Progenitor cell of endocrine pancreas (in vitro differentiated cells): ENCODE data around the gene HCFC2. TPM values are rescaled to one million over a fixed set of nuclear protein-coding genes. Genes with fewer than 3 reads are reported as not detected.
A peak's percentile ranks its signal among the peaks of the same experiment; 100 is the strongest.
"Not testable (repeated sequence)": the region's sequence is repeated elsewhere in the genome, so short reads cannot be mapped to it uniquely, and the experiment has no call there.

Experiments
- DNase-seq: peaks from one replicate; pipeline ENCODE4 v3.0.0; 2021; ENCODE audit warnings: low spot score; ENCODE audit not compliant: unreplicated experiment
- H3K27ac Mint-ChIP-seq: 2 replicates; pipeline ENCODE4 v1.8.0; 2021; ENCODE audit warnings: mild to moderate bottlenecking, moderate library complexity, mixed read lengths
- H3K27me3 Mint-ChIP-seq: 2 replicates; pipeline ENCODE4 v1.8.0; 2021; ENCODE audit warnings: mixed read lengths
- H3K36me3 Mint-ChIP-seq: 2 replicates; pipeline ENCODE4 v1.8.0; 2022; ENCODE audit warnings: mixed read lengths; ENCODE audit not compliant: insufficient read depth
- H3K4me1 Mint-ChIP-seq: 2 replicates; pipeline ENCODE4 v1.8.0; 2021; ENCODE audit warnings: low read depth, mixed read lengths
- H3K4me3 Mint-ChIP-seq: 2 replicates; pipeline ENCODE4 v1.8.0; 2021; ENCODE audit warnings: low read depth, mild to moderate bottlenecking, moderate library complexity, mixed read lengths
- H3K9me3 Mint-ChIP-seq: 2 replicates; pipeline ENCODE4 v1.8.0; 2021; ENCODE audit warnings: low read depth, mixed read lengths
- long read RNA-seq: library from polyadenylated mRNA; unstranded; transcript quantifications from one replicate; pipeline ENCODE4 v2.0.0, GENCODE V29; 2020
- total RNA-seq: library from RNA; stranded (reverse); gene quantifications from 2 replicates; pipeline ENCODE4 v1.2.1, GENCODE V29; 2021
- TF ChIP-seq, protein P1 (sequence below): fragments of 200-600 bp; sonication (generic); IDR thresholded peaks from one replicate; pipeline ENCODE4 v1.5.0; 2021; ENCODE audit warnings: antibody characterized with exemption, mild to moderate bottlenecking; ENCODE audit not compliant: unreplicated experiment

HCFC2 gene
- total RNA-seq: 10.2 and 11.4 TPM in 2 replicates
- long read RNA-seq, full-length matches to known transcripts: 9 of 18 reads
- long read RNA-seq, partial matches to known transcripts: 2 of 18 reads
- long read RNA-seq, other reads (novel, unspliced or antisense): 7 of 18 reads

- H3K9me3 Mint-ChIP-seq: no peaks in the 10 kb centered on the region
- H3K4me1 Mint-ChIP-seq: peaks cover 10% of the 10 kb centered on the region
- DNase-seq: peak; percentile 81
- H3K4me3 Mint-ChIP-seq: peak within 1 kb of the TSS; percentile 97
- H3K27ac Mint-ChIP-seq: peak within 1 kb of the TSS; percentile 93
- peaks cover 7% of the 10 kb centered on the region for H3K36me3 Mint-ChIP-seq
- H3K27me3 Mint-ChIP-seq: peaks cover 14% of the 10 kb centered on the region
- TF ChIP-seq, protein P1, sequence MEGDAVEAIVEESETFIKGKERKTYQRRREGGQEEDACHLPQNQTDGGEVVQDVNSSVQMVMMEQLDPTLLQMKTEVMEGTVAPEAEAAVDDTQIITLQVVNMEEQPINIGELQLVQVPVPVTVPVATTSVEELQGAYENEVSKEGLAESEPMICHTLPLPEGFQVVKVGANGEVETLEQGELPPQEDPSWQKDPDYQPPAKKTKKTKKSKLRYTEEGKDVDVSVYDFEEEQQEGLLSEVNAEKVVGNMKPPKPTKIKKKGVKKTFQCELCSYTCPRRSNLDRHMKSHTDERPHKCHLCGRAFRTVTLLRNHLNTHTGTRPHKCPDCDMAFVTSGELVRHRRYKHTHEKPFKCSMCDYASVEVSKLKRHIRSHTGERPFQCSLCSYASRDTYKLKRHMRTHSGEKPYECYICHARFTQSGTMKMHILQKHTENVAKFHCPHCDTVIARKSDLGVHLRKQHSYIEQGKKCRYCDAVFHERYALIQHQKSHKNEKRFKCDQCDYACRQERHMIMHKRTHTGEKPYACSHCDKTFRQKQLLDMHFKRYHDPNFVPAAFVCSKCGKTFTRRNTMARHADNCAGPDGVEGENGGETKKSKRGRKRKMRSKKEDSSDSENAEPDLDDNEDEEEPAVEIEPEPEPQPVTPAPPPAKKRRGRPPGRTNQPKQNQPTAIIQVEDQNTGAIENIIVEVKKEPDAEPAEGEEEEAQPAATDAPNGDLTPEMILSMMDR: no peak
Observed at GRCh38 chr12:104064031-104064841, at the start of gene HCFC2. Gene HCFC2, plus strand, starts transcription at chr12:104064531. Its CDS starts 30 bp downstream, at chr12:104064561.

DNA sequence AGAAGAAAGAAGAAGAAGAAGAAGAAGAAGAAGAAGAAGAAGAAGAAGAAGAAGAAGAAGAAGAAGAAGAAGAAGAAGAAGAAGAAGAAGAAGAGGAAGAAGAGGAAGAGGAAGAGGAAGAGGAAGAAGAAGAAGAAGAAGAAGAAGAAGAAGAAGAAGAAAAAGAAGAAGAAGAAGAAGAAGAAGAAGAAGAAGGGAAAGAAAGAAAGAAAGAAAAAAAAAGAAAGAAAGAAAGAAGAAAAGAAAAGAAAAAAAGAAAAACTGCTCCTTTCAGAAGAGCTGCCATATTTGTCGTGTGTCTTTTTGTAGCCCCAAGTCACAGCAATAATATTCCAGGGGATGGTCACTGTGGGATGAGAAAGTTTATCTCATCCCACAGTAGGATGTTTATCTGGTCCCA, 42.5 kb upstream of the HCFC2 start:
- not testable (repeated sequence) for H3K4me3 Mint-ChIP-seq, H3K4me1 Mint-ChIP-seq, H3K27ac Mint-ChIP-seq, DNase-seq, H3K9me3 Mint-ChIP-seq, H3K36me3 Mint-ChIP-seq
- H3K27me3 Mint-ChIP-seq: peaks cover 18% of the 10 kb centered on the region

DNA sequence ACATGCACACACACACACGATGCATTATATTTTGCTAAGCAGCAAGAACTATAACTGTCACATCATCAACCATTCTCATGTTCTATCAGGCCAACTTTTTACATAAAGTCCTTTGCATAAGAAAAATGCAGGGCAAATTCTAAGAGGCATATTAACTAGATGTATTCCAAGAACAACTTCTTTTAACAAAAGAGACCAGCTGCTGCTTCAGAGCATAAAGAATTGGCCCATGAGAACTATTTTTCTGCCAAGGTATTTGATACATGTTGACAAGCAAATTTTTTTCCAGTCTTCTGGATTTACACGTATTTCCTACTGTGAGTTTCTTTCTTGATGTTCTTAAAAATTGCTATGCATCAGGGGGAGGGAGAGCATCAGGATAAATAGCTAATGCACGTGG, 41.5 kb upstream of the HCFC2 start:
- no peak for DNase-seq
- TF ChIP-seq, protein P1: no peak
- Mint-ChIP-seq H3K27me3 (peaks cover 18% of the 10 kb centered on the region), H3K4me3 (no peak overlapping the region), H3K36me3 (no peaks in the 10 kb centered on the region), H3K4me1 (no peaks in the 10 kb centered on the region), H3K9me3 (peaks cover 4% of the 10 kb centered on the region), H3K27ac (no peak overlapping the region)

DNA sequence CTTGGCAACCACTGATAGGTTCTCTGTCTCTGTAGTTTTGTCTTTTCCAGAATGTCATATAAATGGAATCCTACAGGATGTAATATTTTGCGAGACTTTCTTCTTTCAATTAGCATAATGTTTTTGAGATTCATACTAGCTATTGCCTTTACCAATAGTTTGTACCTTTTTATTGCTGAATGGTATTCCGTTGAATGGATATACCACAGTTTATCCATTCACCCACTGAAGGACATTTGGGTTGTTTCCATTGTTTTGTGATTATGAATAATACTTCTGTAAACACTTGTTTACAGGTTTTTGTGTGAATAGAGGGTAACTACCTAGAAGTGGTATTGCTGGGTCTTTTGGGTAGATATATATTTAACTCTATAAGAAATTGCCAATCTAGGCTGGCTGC, 40.6 kb upstream of the HCFC2 start:
- Mint-ChIP-seq H3K36me3 (no peaks in the 10 kb centered on the region), H3K27me3 (peaks cover 18% of the 10 kb centered on the region), H3K9me3 (peaks cover 4% of the 10 kb centered on the region), H3K4me1 (no peaks in the 10 kb centered on the region), H3K4me3 (no peak overlapping the region), H3K27ac (no peak overlapping the region)
- TF ChIP-seq, protein P1: no peak
- no peak for DNase-seq

- TF ChIP-seq, protein P1: no peak
- no peaks in the 10 kb centered on the region for H3K36me3 Mint-ChIP-seq
- peaks cover 18% of the 10 kb centered on the region for H3K27me3 Mint-ChIP-seq
- no peaks in the 10 kb centered on the region for H3K4me1 Mint-ChIP-seq
- H3K9me3 Mint-ChIP-seq: peaks cover 4% of the 10 kb centered on the region
- no peak overlapping the region for H3K27ac Mint-ChIP-seq
- H3K4me3 Mint-ChIP-seq: no peak overlapping the region
- DNase-seq: no peak
Observed at GRCh38 chr12:104024348-104024747, 40.0 kb upstream of the HCFC2 start.

GRCh38 chr12:104025771-104026170, 38.6 kb upstream of the HCFC2 start:
- H3K27ac Mint-ChIP-seq: no peak overlapping the region
- H3K36me3 Mint-ChIP-seq: no peaks in the 10 kb centered on the region
- TF ChIP-seq, protein P1: no peak
- peaks cover 11% of the 10 kb centered on the region for H3K27me3 Mint-ChIP-seq
- H3K9me3 Mint-ChIP-seq: peaks cover 4% of the 10 kb centered on the region
- no peaks in the 10 kb centered on the region for H3K4me1 Mint-ChIP-seq
- DNase-seq: no peak
- H3K4me3 Mint-ChIP-seq: no peak overlapping the region
